Raji (cell line): ENCODE data around the gene ISYNA1.

Experiments
- POLR2A ChIP-seq: IDR thresholded peaks from 2 replicates; pipeline ENCODE4 v1.6.1; 2011; ENCODE audit warnings: low read depth, low read length, control low read depth; ENCODE audit not compliant: insufficient read depth

ISYNA1 gene

GRCh38 chr19:18441804-18442788 is 4.2 kb upstream of the ISYNA1 start:
- no peak for TF ChIP-seq POLR2A

- TF ChIP-seq POLR2A = no peak
Observed at GRCh38 chr19:18440936-18441803, 3.2 kb upstream of the ISYNA1 start.

GRCh38 chr19:18440415-18440877 is 2.5 kb upstream of the ISYNA1 start:
- TF ChIP-seq POLR2A = no peak

GRCh38 chr19:18439910-18440237 is 1.9 kb upstream of the ISYNA1 start:
- TF ChIP-seq POLR2A = no peak

GRCh38 chr19:18439025-18439909 is 1.3 kb upstream of the ISYNA1 start:
- TF ChIP-seq POLR2A = no peak

GRCh38 chr19:18438331-18439024 is 545 bp upstream of the ISYNA1 start:
- TF ChIP-seq POLR2A = no peak

- TF ChIP-seq POLR2A = no peak
Observed at GRCh38 chr19:18436671-18437490, 1.1 kb downstream of the ISYNA1 start.

GRCh38 chr19:18435842-18436670 is 1.9 kb downstream of the ISYNA1 start:
- TF ChIP-seq POLR2A = no peak

- TF ChIP-seq POLR2A = no peak
Observed at GRCh38 chr19:18435178-18435841, 2.6 kb downstream of the ISYNA1 start.

GRCh38 chr19:18434411-18435175 is 3.3 kb downstream of the ISYNA1 start:
- no peak for TF ChIP-seq POLR2A

GRCh38 chr19:18433735-18434398 is 4.1 kb downstream of the ISYNA1 start:
- TF ChIP-seq POLR2A = no peak
